ENCODE data around the gene POLR3K. TPM values are rescaled to one million over a fixed set of nuclear protein-coding genes. Genes with fewer than 3 reads are reported as not detected.

POLR3K gene
- total RNA-seq, 1 donor from 2014 or later = 8.4 TPM

DNA sequence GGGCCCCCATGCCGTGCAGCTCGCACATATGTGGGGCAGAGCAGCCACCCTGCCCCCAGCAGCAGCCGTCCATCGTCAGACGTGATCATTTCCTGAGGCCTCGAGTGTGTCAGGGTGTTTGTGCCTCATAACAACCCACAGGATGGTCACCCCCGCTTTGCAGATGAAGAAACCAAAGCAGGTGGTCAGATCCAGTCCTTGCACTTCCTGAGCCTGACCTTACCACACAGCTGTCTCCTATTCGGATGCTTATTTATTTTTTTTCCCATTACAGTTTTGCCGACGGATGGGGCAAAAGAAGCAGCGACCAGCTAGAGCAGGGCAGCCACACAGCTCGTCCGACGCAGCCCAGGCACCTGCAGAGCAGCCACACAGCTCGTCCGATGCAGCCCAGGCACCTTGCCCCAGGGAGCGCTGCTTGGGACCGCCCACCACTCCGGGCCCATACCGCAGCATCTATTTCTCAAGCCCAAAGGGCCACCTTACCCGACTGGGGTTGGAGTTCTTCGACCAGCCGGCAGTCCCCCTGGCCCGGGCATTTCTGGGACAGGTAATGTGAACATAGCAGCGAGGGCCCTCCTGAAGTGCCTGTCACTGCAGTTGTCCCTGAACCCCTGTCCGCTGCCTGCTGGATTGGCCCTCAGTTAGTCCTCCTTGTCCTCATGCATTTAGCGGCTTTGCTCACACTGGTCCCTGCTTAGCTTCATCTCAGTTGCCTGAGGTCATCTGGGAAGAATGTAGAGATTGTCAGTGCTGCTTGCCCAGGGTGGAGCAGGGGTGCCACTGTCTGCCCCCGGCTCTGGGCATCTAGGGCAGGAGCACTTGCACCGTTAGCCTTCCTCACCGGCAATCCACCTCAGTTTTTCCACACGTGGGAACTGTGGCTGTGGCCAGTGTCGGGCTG is 26.0 kb upstream of the POLR3K start:
- no peak for DNase-seq (ENCODE audit: low read depth, low spot score)

GRCh38 chr16:78444-79150 is 25.2 kb upstream of the POLR3K start:
- DNase-seq (ENCODE audit: low read depth, low spot score) = no peak

DNA sequence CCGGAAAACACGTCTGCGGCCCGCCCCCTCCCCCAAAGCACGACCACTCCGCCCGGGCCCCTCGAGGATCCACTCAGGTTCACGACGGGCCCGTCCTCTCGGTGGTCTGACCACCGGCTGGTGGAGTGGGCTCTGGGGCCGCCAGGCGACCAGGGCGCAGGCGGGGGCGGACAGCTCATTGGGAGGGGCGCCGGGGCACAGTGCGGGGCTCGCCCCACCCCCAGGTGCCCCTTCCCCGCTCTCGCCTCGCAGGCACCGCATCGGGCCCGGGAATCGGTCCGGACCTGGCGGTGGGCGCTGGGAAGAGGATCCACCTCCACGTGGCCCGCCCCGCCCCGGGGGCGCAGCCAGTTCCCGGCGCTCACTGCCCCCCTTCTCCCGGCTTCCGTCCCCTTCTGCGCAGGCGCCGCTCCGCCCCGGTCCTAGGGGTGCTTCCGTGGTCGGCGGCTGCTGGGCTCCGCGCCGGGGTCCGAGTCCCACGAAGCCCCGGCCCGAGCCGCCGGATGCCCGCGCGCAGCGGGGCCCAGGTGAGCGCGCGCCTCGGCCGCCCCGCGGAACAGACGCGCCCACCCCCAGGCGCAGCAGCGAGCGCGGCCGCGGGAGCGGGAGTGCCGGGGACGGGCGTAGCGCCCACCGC is 24.5 kb upstream of the POLR3K start, which contains the start of gene MPG:
TSS of gene MPG (plus strand) at position 419 of the 637 bp plus-strand sequence. CDS start at position 504, 85 bp downstream.
- DNase-seq (ENCODE audit: low read depth, low spot score) = no peak

DNA sequence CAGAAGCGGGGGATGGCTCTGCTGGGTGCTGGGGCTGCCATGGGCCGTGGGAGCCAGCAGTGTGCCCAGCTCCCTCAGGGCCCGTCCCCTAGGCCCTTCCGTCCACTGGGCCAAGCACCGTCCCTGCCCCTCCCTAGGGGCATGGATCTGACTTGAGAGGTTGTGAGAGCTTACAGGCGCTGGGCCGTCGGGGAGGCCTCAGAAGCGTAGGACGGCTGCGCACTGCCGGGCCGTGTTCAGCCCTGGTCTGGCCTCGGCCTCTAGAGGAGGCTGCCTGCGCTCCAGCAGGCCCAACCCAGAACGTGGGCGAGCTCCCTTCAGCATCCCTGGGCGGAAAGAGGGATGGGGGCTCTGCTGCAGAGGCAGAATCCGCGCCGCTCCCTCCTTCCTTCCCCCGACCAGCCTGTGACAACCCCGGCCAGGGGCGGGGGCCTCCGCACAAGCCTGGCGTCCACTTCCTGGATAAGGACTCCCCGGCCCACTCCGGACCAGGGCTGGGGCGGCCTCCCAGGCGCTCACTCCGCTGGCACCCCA is 23.9 kb upstream of the POLR3K start:
- DNase-seq (ENCODE audit: low read depth, low spot score) = no peak

GRCh38 chr16:76535-77272 is 23.3 kb upstream of the POLR3K start:
- no peak for DNase-seq (ENCODE audit: low read depth, low spot score)

- DNase-seq (ENCODE audit: low read depth, low spot score) = no peak
Observed at GRCh38 chr16:75580-76501, 22.4 kb upstream of the POLR3K start.

- DNase-seq (ENCODE audit: low read depth, low spot score) = no peak
Observed at GRCh38 chr16:74747-75334, 21.4 kb upstream of the POLR3K start.

- DNase-seq (ENCODE audit: low read depth, low spot score) = no peak
Observed at GRCh38 chr16:74051-74746, 20.8 kb upstream of the POLR3K start.

- no peak for DNase-seq (ENCODE audit: low read depth, low spot score)
Observed at GRCh38 chr16:72561-73548, 19.4 kb upstream of the POLR3K start, which contains the start of gene RHBDF1. TSS of gene RHBDF1 (minus strand) at chr16:72631. CDS start at chr16:65015, 7,616 bp downstream.

- DNase-seq (ENCODE audit: low read depth, low spot score) = no peak
Observed at GRCh38 chr16:71540-72401, 18.4 kb upstream of the POLR3K start.

- DNase-seq (ENCODE audit: low read depth, low spot score) = no peak
Observed at GRCh38 chr16:71210-71539, 17.8 kb upstream of the POLR3K start.

GRCh38 chr16:69181-69580 is 15.8 kb upstream of the POLR3K start:
- no peak for DNase-seq (ENCODE audit: low read depth, low spot score)

- no peak for DNase-seq (ENCODE audit: low read depth, low spot score)
Observed at GRCh38 chr16:67884-68789, 14.7 kb upstream of the POLR3K start.

DNA sequence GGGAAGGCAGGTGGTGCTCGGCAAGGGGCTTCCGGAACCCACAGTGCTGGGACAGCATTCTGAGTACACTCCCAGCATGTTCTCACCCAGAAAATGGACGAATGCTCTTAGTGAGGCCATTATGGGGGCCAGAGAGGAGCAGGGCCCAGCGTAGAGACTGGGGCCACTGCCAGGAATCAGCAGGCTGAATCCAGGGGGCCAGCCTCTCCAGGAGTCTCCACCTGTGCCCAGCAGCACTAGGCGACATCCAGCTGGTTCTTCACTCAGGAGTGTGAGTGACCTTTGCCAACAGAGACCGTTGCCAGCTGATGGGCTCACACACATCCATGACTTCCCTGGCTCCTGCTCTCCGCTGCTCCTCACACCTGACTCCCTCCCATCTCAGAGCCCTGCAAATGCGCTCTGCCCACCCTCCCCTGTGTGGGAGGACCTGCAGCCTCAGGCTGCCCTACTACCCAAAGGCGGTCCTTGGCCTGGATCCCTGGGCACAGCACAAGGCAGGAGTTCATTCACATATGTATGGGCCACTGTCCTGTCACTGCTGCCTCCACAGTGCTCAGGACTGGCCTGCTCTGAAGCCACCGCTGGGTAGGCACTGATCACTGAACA is 13.9 kb upstream of the POLR3K start:
- no peak for DNase-seq (ENCODE audit: low read depth, low spot score)
